ENCODE measurements around the gene RTEL1. TPM values are rescaled to one million over a fixed set of nuclear protein-coding genes. Genes with fewer than 3 reads are reported as not detected.
"Not testable (repeated sequence)": the region's sequence is repeated elsewhere in the genome, so short reads cannot be mapped to it uniquely, and the experiment has no call there.

RTEL1 gene
- total RNA-seq, 3 donors from 2014 or later, result 50.6 to 67.7 (median 62.3) TPM

DNA sequence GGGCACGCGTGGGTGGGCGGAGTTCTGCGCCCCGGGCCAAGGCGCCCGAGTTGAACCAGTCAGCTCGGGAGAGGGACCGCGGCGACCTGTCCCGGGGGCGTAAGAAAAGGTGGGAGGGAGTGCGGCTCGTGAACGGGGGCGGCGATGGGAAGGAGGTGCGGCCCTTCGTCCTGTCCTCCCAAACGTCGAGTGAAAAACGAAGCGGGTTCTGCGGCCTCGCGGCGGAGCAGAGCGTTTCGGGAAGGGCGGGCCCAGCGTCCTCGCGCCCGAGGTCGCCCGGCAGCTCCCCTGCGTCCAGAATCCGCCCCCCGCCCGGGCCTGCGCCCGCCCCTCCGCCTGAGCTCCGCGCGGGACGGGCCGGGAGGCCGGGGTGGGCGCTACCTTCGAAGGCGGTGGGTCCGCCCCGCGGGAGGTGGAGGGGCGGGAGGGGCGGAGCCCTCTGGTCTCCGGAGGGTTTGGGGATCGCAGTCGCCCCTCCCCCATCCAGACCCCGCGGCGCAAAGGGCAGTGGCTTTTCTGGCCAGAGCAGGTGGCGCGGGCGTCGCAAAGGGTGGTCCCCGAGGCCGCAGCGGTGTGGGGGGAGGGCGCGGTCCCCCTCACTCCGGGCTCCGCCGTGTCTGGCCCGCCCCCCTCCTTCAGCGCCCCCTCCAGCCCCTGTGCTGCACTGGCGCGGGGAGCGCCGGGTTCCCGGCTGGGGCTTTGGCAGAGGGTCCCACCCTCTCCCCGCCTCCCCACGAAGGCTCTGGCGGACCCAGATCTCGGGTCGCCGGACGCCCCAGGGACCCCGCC is 5.7 kb upstream of the RTEL1 start:
- Mint-ChIP-seq H3K4me3 (peak overlapping the region; percentile 65), H3K36me3 (ENCODE audit: insufficient read depth) (no peaks in the 10 kb centered on the region), H3K27me3 (ENCODE audit: low read depth) (no peaks in the 10 kb centered on the region), H3K4me1 (ENCODE audit: low read depth) (peaks cover 21% of the 10 kb centered on the region), H3K9me3 (no peaks in the 10 kb centered on the region)
- ATAC-seq (peak; percentile 47 to 57), DNase-seq (peak; percentile 56)

DNA sequence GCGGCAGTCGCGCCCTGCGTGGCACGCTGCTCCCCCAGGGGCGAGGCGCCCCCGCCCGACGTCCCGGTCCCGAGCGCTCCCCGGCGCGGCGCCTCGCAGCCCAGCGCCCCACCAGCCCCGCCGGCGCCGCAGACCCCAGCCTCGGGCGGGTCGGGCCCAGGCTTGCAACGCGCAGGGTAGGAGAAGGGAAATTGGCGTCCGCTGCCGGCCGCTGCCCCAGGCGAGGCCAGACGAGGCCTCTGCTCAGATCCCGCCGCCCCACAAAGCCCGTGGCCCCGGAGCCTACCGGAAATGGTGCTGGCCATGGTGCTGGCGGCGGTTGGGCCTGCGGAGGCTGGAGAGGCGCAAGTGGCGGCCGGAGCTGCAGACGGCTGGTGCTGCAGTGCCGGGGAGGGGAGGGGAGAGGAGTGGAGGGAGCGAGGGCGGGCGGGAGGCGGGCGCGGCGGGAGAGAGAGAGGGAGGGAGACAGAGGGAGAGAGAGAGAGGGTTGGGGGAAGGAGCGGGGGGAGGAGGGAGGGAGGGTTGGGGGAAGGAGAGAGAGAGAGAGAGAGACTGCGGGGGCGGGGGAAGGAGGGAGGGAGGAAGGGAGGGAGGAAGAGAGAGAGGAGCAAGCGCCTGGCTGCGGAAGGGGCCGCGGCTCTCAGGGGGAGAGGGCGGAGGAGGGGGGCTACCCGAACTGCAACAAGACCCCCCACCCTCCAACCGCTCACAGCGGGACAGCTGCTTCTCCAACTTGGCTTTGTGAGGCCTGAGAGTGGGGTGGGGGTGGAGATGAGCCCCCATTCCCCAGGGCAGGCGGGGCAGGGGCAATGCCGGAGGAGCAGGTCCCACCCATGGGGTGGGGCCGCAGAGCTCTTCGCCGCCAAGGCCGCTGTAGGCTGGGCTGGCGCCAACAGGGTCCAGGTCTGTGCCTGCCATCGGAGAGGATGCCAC is 4.8 kb upstream of the RTEL1 start, which contains the start of gene STMN3:
Gene STMN3, minus strand, starts transcription at position 384 of the 933 bp plus-strand sequence. Its CDS starts 79 bp downstream, at position 305.
- Mint-ChIP-seq H3K9me3 (no peaks in the 10 kb centered on the region), H3K4me3 (peak within 1 kb of the TSS; percentile 77), H3K4me1 (ENCODE audit: low read depth) (peaks cover 27% of the 10 kb centered on the region), H3K36me3 (ENCODE audit: insufficient read depth) (no peaks in the 10 kb centered on the region), H3K27me3 (ENCODE audit: low read depth) (no peaks in the 10 kb centered on the region)
- peak; percentile 50 to 53 for ATAC-seq
- DNase-seq, result peak; percentile 57

DNA sequence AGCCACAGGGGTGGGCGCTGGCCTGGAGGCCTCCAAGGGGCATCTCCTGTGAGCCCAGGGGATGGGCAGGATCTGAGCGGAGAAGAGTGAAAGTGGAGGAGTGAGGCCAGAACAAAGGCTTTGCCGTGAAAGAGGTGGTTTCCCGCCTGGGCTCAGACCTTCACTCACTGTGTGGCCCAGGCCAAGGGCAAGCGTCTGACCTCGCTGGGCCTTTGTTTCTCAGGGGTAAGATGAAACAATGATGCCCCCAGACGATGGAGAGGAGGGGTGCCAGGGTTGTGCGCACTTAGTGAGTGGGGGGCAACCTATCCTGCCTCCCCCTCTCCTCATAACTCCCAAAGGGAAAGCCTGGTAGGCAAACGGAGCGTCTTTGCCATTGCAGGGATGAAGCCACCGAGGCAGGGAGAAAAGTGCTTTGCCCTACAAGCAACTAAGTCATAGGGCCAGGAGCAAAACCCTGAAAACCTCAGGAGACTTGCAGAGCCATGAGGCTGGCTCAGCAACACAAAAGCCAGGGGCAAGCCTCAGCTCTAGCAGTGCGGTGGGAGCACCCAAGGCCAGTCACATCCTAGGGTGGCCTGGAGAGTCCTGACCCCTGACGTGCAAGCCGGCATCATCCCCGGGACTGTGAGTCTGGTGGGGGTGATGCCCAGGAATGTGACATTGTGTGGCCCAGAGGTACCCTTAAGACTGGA is 4.0 kb upstream of the RTEL1 start:
- Mint-ChIP-seq H3K27me3 (ENCODE audit: low read depth) (no peaks in the 10 kb centered on the region), H3K36me3 (ENCODE audit: insufficient read depth) (no peaks in the 10 kb centered on the region), H3K4me1 (ENCODE audit: low read depth) (peaks cover 30% of the 10 kb centered on the region), H3K9me3 (no peaks in the 10 kb centered on the region), H3K4me3 (peak overlapping the region; percentile 77)
- DNase-seq (no peak), ATAC-seq (no peak)

DNA sequence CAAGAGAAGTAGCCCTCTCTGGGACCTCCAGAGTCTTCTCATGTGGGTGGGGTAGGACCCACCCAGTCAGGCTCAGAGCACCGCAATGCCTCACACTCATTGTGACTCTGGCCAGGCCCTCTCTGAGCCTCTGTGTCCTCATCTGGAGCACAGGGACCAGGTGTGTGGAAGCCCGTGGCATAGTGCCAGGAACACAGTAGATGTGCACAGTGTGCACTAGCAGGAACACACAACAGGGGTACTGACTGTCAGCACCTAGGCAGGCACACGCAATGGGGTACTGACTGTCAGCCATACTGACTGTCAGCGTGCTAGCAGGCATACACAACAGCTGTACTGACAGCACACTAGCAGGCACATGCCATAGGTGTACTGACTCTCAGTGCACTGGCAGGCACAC is 2.9 kb upstream of the RTEL1 start:
- ATAC-seq (no peak), DNase-seq (no peak)
- Mint-ChIP-seq H3K36me3 (ENCODE audit: insufficient read depth) (no peaks in the 10 kb centered on the region), H3K27me3 (ENCODE audit: low read depth) (no peaks in the 10 kb centered on the region), H3K4me1 (ENCODE audit: low read depth) (peaks cover 35% of the 10 kb centered on the region), H3K4me3 (no peak overlapping the region), H3K9me3 (no peaks in the 10 kb centered on the region)

DNA sequence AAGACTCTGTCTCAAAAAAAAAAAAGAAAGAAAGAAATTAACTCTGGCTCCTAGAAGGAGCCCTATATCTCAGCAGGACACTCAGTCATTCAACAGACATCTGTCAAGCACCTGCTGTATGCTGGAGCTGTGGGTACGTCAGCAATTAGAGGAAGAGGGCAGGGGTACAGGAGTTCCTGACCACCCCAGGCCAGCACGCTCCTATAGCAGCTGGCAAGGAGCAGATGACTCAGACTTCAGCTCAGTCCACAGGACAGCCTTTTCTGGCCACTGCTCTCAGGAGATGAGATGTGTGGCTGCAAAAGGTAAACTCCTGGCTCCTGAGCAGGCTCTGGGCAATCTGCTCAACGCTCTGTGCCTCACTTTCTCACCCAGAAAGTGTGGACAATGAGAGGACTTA is 1.7 kb upstream of the RTEL1 start:
- Mint-ChIP-seq H3K4me3 (no peak overlapping the region), H3K9me3 (no peaks in the 10 kb centered on the region), H3K36me3 (ENCODE audit: insufficient read depth) (no peaks in the 10 kb centered on the region), H3K27me3 (ENCODE audit: low read depth) (no peaks in the 10 kb centered on the region), H3K4me1 (ENCODE audit: low read depth) (peaks cover 30% of the 10 kb centered on the region)
- ATAC-seq, result no peak
- DNase-seq, result no peak

DNA sequence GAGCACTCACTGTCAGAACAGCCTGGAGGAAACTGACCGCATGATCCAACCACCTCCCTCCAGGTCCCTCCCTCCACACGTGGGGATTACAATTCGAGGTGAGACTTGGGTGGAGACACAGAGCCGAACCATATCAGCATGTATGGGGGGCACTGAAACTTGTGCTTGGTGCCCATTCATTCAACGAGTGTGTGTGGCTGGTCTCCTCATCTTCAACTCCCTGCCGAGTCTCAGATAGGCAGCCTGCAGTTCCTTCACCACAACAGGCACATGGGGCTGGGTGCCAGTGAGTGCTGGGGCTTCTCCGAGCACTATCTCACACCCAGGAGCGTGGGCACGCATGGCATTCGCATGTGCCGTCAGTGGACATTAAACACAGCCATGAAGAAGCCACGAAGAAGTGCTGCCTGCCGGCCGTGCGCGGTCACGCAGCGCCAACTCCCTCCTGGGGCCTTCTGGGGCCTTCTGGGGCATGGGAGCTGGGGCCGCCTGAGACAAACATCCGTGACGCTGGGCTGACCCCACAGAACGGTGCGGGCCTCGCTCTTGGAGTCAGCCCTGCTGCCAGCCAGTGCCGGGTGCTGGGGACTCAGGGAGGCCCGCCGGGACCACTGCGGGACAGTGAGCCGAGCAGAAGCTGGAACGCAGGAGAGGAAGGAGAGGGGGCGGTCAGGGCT is 714 bp upstream of the RTEL1 start:
- Mint-ChIP-seq H3K36me3 (ENCODE audit: insufficient read depth) (peaks cover 2% of the 10 kb centered on the region), H3K27me3 (ENCODE audit: low read depth) (no peaks in the 10 kb centered on the region), H3K4me3 (peak overlapping the region; percentile 94), H3K9me3 (no peaks in the 10 kb centered on the region), H3K4me1 (ENCODE audit: low read depth) (peaks cover 26% of the 10 kb centered on the region)
- no peak for DNase-seq
- no peak for ATAC-seq

DNA sequence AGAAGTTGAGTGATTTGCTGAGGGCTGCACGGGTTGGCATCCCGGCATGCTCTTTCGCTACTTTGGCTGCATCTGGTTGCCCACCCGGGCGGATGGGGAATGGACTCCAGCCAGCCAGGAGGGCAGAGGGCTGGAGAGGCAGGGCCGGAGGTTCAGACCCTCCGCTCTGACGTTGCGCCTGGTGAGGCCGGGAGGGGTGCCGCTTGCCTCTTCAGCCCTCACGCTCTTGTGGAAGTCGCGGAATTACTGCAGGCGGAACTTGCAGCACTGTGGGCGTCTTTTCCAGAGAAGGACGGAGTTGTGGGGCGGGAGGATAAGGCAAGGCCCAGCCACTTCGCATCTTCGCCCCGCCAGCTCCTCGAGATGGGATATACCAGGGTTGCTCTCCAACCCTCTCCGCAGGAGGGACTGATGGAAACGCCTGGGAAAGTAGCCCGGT is 656 bp downstream of the RTEL1 start:
- peak overlapping the region; percentile 94 for H3K4me3 Mint-ChIP-seq
- no peaks in the 10 kb centered on the region for H3K27me3 Mint-ChIP-seq (ENCODE audit: low read depth)
- peaks cover 4% of the 10 kb centered on the region for H3K36me3 Mint-ChIP-seq (ENCODE audit: insufficient read depth)
- ATAC-seq (peak; percentile 18 to 28), DNase-seq (no peak)
- peaks cover 26% of the 10 kb centered on the region for H3K4me1 Mint-ChIP-seq (ENCODE audit: low read depth)
- H3K9me3 Mint-ChIP-seq, result no peaks in the 10 kb centered on the region

DNA sequence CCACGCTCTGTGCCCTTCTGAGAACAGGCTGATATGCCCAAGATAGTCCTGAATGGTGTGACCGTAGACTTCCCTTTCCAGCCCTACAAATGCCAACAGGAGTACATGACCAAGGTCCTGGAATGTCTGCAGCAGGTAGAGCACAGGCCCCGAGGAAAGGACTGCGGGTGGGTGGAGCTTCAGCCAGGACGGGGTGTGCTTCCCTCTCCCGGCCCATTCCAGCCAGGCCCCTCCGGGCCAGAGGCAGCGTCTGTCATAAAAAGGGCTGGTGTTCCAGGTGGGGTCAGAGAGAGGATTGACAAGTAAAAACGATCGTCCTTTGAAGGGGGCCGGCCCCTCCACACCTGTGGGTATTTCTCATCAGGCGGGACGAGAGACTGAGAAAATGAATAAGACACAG is 1.3 kb downstream of the RTEL1 start:
- H3K27me3 Mint-ChIP-seq (ENCODE audit: low read depth), result no peaks in the 10 kb centered on the region
- DNase-seq (no peak), ATAC-seq (no peak)
- H3K4me1 Mint-ChIP-seq (ENCODE audit: low read depth), result peaks cover 20% of the 10 kb centered on the region
- H3K4me3 Mint-ChIP-seq, result peak overlapping the region; percentile 94
- H3K36me3 Mint-ChIP-seq (ENCODE audit: insufficient read depth), result peaks cover 4% of the 10 kb centered on the region
- no peaks in the 10 kb centered on the region for H3K9me3 Mint-ChIP-seq

DNA sequence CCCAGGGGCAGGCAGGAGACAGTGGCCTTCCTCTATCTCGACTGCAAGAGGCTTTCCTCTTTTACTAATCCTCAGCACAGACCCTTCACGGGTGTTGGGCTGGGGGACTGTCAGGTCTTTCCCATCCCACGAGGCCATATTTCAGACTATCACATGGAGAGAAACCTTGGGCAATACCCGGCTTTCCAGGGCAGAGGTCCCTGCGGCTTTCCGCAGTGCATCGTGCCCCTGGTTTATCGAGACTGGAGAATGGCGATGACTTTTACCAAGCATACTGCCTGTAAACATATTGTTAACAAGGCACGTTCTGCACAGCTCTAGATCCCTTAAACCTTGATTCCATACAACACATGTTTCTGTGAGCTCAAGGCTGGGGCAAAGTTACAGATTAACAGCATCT is 2.1 kb downstream of the RTEL1 start:
- H3K4me3 Mint-ChIP-seq, result peak overlapping the region; percentile 94
- H3K27me3 Mint-ChIP-seq (ENCODE audit: low read depth); ATAC-seq; H3K36me3 Mint-ChIP-seq (ENCODE audit: insufficient read depth); H3K9me3 Mint-ChIP-seq; DNase-seq: not testable (repeated sequence)
- H3K4me1 Mint-ChIP-seq (ENCODE audit: low read depth), result peaks cover 14% of the 10 kb centered on the region

DNA sequence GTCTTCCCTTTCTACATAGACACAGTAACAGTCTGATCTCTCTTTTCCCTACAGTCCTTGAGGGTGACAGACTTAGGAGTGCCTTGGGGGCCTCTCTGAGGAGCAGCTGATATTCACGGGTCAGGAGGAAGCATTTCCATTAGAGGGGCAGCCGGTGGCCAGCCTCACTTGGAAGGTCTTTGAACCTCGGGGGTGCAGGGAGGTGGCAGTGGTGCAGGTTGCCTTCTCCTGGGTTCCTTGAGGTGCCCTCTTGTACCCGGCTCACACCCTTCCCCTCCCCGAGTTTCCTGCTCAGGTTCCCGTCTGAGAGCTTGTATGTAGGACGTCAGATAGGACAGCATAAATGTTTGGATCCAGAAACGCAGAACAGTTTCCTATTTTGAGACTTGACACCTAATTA is 2.5 kb downstream of the RTEL1 start:
- peaks cover 14% of the 10 kb centered on the region for H3K4me1 Mint-ChIP-seq (ENCODE audit: low read depth)
- peaks cover 9% of the 10 kb centered on the region for H3K36me3 Mint-ChIP-seq (ENCODE audit: insufficient read depth)
- no peak for ATAC-seq
- DNase-seq, result no peak
- H3K9me3 Mint-ChIP-seq, result no peaks in the 10 kb centered on the region
- H3K27me3 Mint-ChIP-seq (ENCODE audit: low read depth), result no peaks in the 10 kb centered on the region
- H3K4me3 Mint-ChIP-seq, result peak overlapping the region; percentile 43

DNA sequence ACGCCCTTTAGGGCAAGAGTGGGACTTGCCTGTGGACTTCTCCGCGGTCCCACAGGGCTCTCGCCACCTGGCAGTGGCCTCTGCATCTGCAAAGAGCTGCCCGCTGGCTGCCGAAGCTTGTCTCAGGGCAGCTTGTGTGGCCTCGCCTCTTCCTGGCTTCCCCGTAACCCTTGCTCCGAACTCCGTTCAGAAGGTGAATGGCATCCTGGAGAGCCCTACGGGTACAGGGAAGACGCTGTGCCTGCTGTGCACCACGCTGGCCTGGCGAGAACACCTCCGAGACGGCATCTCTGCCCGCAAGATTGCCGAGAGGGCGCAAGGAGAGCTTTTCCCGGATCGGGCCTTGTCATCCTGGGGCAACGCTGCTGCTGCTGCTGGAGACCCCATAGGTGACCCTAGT is 3.0 kb downstream of the RTEL1 start:
- H3K4me3 Mint-ChIP-seq, result no peak overlapping the region
- no peak for DNase-seq
- H3K36me3 Mint-ChIP-seq (ENCODE audit: insufficient read depth), result peaks cover 13% of the 10 kb centered on the region
- H3K4me1 Mint-ChIP-seq (ENCODE audit: low read depth), result peaks cover 14% of the 10 kb centered on the region
- H3K9me3 Mint-ChIP-seq, result no peaks in the 10 kb centered on the region
- ATAC-seq, result no peak
- no peaks in the 10 kb centered on the region for H3K27me3 Mint-ChIP-seq (ENCODE audit: low read depth)

DNA sequence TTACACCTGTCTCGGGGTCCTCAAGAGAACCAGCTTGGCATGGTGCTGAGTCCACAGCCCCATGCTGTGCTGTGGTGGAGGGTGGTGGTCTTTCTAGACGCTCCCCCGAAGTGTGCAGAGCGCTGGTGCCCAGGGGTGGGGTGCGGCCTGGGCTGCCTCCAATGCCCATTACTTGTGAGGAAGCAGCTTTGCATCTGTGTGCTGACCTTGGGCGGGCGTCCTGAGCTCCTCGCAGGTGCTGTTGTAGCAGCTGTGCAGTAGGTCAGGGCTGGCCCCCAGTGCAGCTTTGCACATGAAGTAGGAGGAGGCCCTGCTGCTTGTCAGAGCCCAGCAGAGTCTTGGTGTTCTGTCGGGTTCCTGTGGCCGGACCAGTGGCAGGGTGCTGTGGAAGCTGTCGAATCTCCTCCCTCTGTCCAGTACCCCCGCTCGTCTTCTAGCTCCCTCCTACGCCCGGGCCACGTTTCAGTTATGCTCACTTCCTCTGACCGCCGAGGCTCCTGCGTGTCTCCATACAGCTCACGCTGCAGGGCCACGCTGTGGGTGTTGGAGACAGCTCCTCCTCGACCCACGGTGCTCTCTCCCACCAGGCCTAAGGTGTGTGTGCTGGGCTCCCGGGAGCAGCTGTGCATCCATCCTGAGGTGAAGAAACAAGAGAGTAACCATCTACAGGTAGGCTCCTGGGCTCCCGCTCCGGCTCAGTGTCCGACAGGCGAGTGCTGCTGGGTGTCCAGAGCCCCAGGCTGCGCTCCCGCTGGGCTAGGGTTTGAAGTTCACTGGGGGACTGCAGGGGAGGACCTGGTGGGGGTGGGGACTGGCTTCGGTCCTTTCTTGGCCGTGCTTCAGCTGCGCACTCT is 4.1 kb downstream of the RTEL1 start:
- Mint-ChIP-seq H3K4me3 (no peak overlapping the region), H3K27me3 (ENCODE audit: low read depth) (no peaks in the 10 kb centered on the region), H3K9me3 (no peaks in the 10 kb centered on the region), H3K36me3 (ENCODE audit: insufficient read depth) (peaks cover 15% of the 10 kb centered on the region), H3K4me1 (ENCODE audit: low read depth) (peaks cover 14% of the 10 kb centered on the region)
- DNase-seq, result no peak
- ATAC-seq, result no peak

DNA sequence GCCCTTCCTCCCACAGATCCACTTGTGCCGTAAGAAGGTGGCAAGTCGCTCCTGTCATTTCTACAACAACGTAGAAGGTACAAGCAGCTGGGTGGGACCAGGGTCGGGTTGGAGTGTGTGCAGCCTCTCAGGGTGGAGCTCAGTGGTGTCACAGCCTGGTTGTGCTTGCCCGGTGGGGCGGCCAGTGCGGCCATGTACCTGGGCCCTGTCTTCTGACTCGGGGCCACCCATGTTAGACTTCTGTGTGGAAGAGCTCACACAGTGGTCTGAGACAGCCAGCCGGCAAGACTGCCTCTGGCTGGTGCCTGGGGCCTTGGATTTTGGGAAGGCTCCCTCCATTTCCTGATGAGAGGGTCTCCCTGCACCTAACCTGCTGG is 4.7 kb downstream of the RTEL1 start:
- no peaks in the 10 kb centered on the region for H3K27me3 Mint-ChIP-seq (ENCODE audit: low read depth)
- H3K4me1 Mint-ChIP-seq (ENCODE audit: low read depth), result peaks cover 12% of the 10 kb centered on the region
- no peak for DNase-seq
- no peak for ATAC-seq
- H3K9me3 Mint-ChIP-seq, result no peaks in the 10 kb centered on the region
- H3K36me3 Mint-ChIP-seq (ENCODE audit: insufficient read depth), result peaks cover 15% of the 10 kb centered on the region
- H3K4me3 Mint-ChIP-seq, result no peak overlapping the region

Measured in activated T-cell treated with anti-CD3 and anti-CD28 coated beads, Interleukin-2, amount 50 U/mL, for 4 hours (primary cell).